H1 (cell line): ENCODE measurements around the gene ZNF280B. TPM values are rescaled to one million over a fixed set of nuclear protein-coding genes. Genes with fewer than 3 reads are reported as not detected.

Source experiments
- CTCF ChIA-PET: fragments of 300-600 bp; sonication (Branson Sonifier 250); formaldehyde crosslinking; loops from one replicate; lab custom pipeline; 2021; ENCODE audit not compliant: partially characterized antibody; lab: Charles Lee
- POLR2A ChIA-PET: fragments of 300-600 bp; sonication (Branson Sonifier 250); formaldehyde crosslinking; loops from one replicate; lab custom pipeline; 2021; ENCODE audit warnings: inconsistent platforms; ENCODE audit not compliant: partially characterized antibody; lab: Charles Lee
- DNase-seq, 2 experiments: peaks; one replicate each; pipeline versions ENCODE4 v3.0.0 to v3.0.0-alpha.2; 2010 to 2022; ENCODE audit warnings: low spot score in 2 of 2, low read depth in 1 of 2, mixed read lengths in 1 of 2
- FAIRE-seq: peaks from 2 replicates; lab custom pipeline; 2011; peaks lifted over from hg19 to GRCh38; lab: Jason Lieb, UNC
- H2AFZ ChIP-seq: 2 replicates; pipeline ENCODE4 v1.8.1; 2012; ENCODE audit warnings: low read length, inconsistent platforms
- H2AK5ac ChIP-seq: 2 replicates; pipeline ENCODE4 v1.6.1; 2013; ENCODE audit warnings: low read depth, low read length
- H2BK120ac ChIP-seq: replicated peaks from 2 replicates; pipeline ENCODE3; 2013; ENCODE audit warnings: low read depth, low read length, inconsistent platforms
- H2BK12ac ChIP-seq: 2 replicates; pipeline ENCODE4 v1.6.1; 2013; ENCODE audit warnings: low read depth, low read length
- H2BK15ac ChIP-seq: 2 replicates; pipeline ENCODE4 v1.6.1; 2013; ENCODE audit warnings: low read length
- H2BK20ac ChIP-seq: 2 replicates; pipeline ENCODE4 v1.6.1; 2013; ENCODE audit warnings: low read length
- H2BK5ac ChIP-seq: 2 replicates; pipeline ENCODE4 v1.6.1; 2013; ENCODE audit warnings: low read depth, low read length
- H3K14ac ChIP-seq: 2 replicates; pipeline ENCODE4 v1.6.1; 2013; ENCODE audit warnings: inconsistent platforms; ENCODE audit not compliant: insufficient read length
- H3K18ac ChIP-seq: 2 replicates; pipeline ENCODE4 v1.6.1; 2013; ENCODE audit warnings: low read length; ENCODE audit errors: extremely low read depth
- H3K23ac ChIP-seq: 2 replicates; pipeline ENCODE4 v1.6.1; 2013; ENCODE audit warnings: inconsistent platforms; ENCODE audit not compliant: insufficient read length
- H3K23me2 ChIP-seq: 2 replicates; pipeline ENCODE4 v1.6.1; 2013; ENCODE audit warnings: low read depth, low read length
- H3K27ac ChIP-seq: 2 replicates; pipeline ENCODE4 v1.6.1; 2011; ENCODE audit warnings: low read depth, low read length, inconsistent platforms
- H3K27me3 ChIP-seq, 4 experiments: replicated peaks in 1 of 4; 1 replicate in 1 of 4; 2 replicates in 3 of 4; pipeline versions ENCODE4 v1.6.1 to v1.8.1; 2011 to 2013; ENCODE audit warnings: low read length in 3 of 4, mild to moderate bottlenecking in 3 of 4, inconsistent platforms in 2 of 4, mixed read lengths in 2 of 4, moderate library complexity in 1 of 4; ENCODE audit not compliant: control insufficient read depth in 3 of 4, insufficient read depth in 3 of 4; ENCODE audit errors: extremely low read depth in 1 of 4
- H3K36me3 ChIP-seq, 4 experiments: 2 replicates each; pipeline versions ENCODE4 v1.6.1 to v1.8.1; 2011 to 2013; ENCODE audit warnings: mild to moderate bottlenecking in 4 of 4, low read length in 3 of 4, moderate library complexity in 2 of 4, control low read depth in 1 of 4, inconsistent platforms in 1 of 4; ENCODE audit not compliant: insufficient read depth in 4 of 4, control insufficient read depth in 2 of 4
- H3K4ac ChIP-seq: replicated peaks from 2 replicates; pipeline ENCODE3; 2013; ENCODE audit warnings: low read length, low read depth, mixed read lengths, inconsistent platforms; ENCODE audit not compliant: insufficient read length
- H3K4me1 ChIP-seq, 4 experiments: replicated peaks in 1 of 4; 1 replicate in 1 of 4; 2 replicates in 3 of 4; pipeline versions ENCODE4 v1.6.1 to v1.8.1; 2011 to 2013; ENCODE audit warnings: low read length in 3 of 4, inconsistent platforms in 2 of 4, mixed read lengths in 1 of 4; ENCODE audit not compliant: insufficient read depth in 4 of 4, control insufficient read depth in 3 of 4
- H3K4me2 ChIP-seq, 2 experiments: 2 replicates each; pipeline versions ENCODE4 v1.6.1 to v1.8.1; 2011 to 2013; ENCODE audit warnings: low read depth in 2 of 2, low read length in 2 of 2, control low read depth in 1 of 2, inconsistent platforms in 1 of 2, mild to moderate bottlenecking in 1 of 2; ENCODE audit not compliant: insufficient read depth in 1 of 2
- H3K4me3 ChIP-seq, 4 experiments: fragments of 200-600, 300-600 bp in 1 of 4; sonication (generic), shearing (Covaris generic), sonication (Bioruptor Twin) in 1 of 4; 2 replicates each; pipeline versions ENCODE4 v1.5.1 to v1.8.1; 2011 to 2016; ENCODE audit warnings: low read length in 4 of 4, low read depth in 3 of 4, control low read depth in 2 of 4, inconsistent platforms in 2 of 4, mild to moderate bottlenecking in 2 of 4, mixed read lengths in 1 of 4, moderate library complexity in 1 of 4; ENCODE audit not compliant: insufficient read depth in 2 of 4; ENCODE audit errors: extremely low read depth in 1 of 4
- H3K56ac ChIP-seq: replicated peaks from 2 replicates; pipeline ENCODE3; 2013; ENCODE audit warnings: low read depth, mild to moderate bottlenecking, mixed read lengths, low read length, inconsistent platforms; ENCODE audit not compliant: insufficient read length
- H3K79me1 ChIP-seq: 2 replicates; pipeline ENCODE4 v1.6.1; 2013; ENCODE audit warnings: low read depth, low read length, control low read depth
- H3K79me2 ChIP-seq, 2 experiments: 2 replicates each; pipeline versions ENCODE4 v1.6.1 to v1.8.1; 2012 to 2013; ENCODE audit warnings: low read length in 2 of 2, mild to moderate bottlenecking in 2 of 2, inconsistent platforms in 1 of 2; ENCODE audit not compliant: insufficient read depth in 2 of 2, control insufficient read depth in 1 of 2
- H3K9ac ChIP-seq, 4 experiments: replicated peaks in 1 of 4; 1 replicate in 1 of 4; 2 replicates in 3 of 4; pipeline versions ENCODE4 v1.6.1 to v1.8.1; 2011 to 2013; ENCODE audit warnings: low read depth in 3 of 4, low read length in 3 of 4, control low read depth in 2 of 4, mild to moderate bottlenecking in 2 of 4, moderate library complexity in 2 of 4, inconsistent platforms in 1 of 4; ENCODE audit errors: extremely low read depth in 1 of 4
- H3K9me3 ChIP-seq, 2 experiments: 2 replicates each; pipeline versions ENCODE4 v1.6.1 to v1.8.1; 2012 to 2013; ENCODE audit warnings: mild to moderate bottlenecking in 2 of 2, moderate library complexity in 2 of 2, control low read depth in 1 of 2, inconsistent platforms in 1 of 2, low read depth in 1 of 2, low read length in 1 of 2, mixed read lengths in 1 of 2; ENCODE audit not compliant: insufficient read depth in 2 of 2
- H4K20me1 ChIP-seq, 2 experiments: replicated peaks in 1 of 2; 2 replicates each; pipeline versions ENCODE3 to v1.8.1; 2011 to 2013; ENCODE audit warnings: inconsistent platforms in 2 of 2, low read length in 2 of 2, mild to moderate bottlenecking in 1 of 2; ENCODE audit not compliant: insufficient read depth in 2 of 2, control insufficient read depth in 1 of 2
- H4K5ac ChIP-seq: 2 replicates; pipeline ENCODE4 v1.6.1; 2013; ENCODE audit warnings: low read length, low read depth, mixed read lengths, inconsistent platforms; ENCODE audit not compliant: insufficient read length
- H4K8ac ChIP-seq: 2 replicates; pipeline ENCODE4 v1.8.0; 2013; ENCODE audit warnings: mild to moderate bottlenecking, moderate library complexity, low read length, inconsistent platforms; ENCODE audit not compliant: insufficient read depth; ENCODE audit errors: extremely low read depth
- H4K91ac ChIP-seq: replicated peaks from 2 replicates; pipeline ENCODE3; 2013; ENCODE audit warnings: low read length, mixed read lengths, inconsistent platforms; ENCODE audit not compliant: insufficient read length
- ASH2L ChIP-seq: fragments of 200-600, 300-600 bp; sonication (generic); IDR thresholded peaks from one replicate; pipeline ENCODE4 v1.7.1; 2017; ENCODE audit warnings: low read length
- BACH1 ChIP-seq: IDR thresholded peaks from 2 replicates; pipeline ENCODE4 v1.6.1; 2012; ENCODE audit warnings: low read length, improper control_type of control experiment
- CBX5 ChIP-seq: fragments of 300-800, 300-1000 bp; sonication (generic); IDR thresholded peaks from 2 replicates; pipeline ENCODE4 v1.7.1; 2016; ENCODE audit warnings: antibody characterized with exemption, low read length, low read depth
- GABPA ChIP-seq: IDR thresholded peaks from 2 replicates; pipeline ENCODE4 v1.6.1; 2011; ENCODE audit warnings: mild to moderate bottlenecking, low read length, moderate library complexity, borderline replicate concordance; ENCODE audit not compliant: insufficient read depth
- HDAC2 ChIP-seq, 2 experiments: fragments of 300-600 bp in 1 of 2; sonication (generic) in 1 of 2; IDR thresholded peaks; 2 replicates each; pipeline ENCODE4 v1.6.1; 2011 to 2012; ENCODE audit warnings: low read depth in 2 of 2, low read length in 2 of 2, mild to moderate bottlenecking in 2 of 2, moderate library complexity in 2 of 2, borderline replicate concordance in 1 of 2, inconsistent platforms in 1 of 2
- NRF1 ChIP-seq: IDR thresholded peaks from 2 replicates; pipeline ENCODE4 v1.6.1; 2011; ENCODE audit warnings: mild to moderate bottlenecking, low read depth, low read length, improper control_type of control experiment
- POLR2AphosphoS5 ChIP-seq: IDR thresholded peaks from 2 replicates; pipeline ENCODE4 v1.6.1; 2011; ENCODE audit warnings: low read depth, low read length
- SAP30 ChIP-seq: fragments of 300-600 bp; sonication (generic); IDR thresholded peaks from 2 replicates; pipeline ENCODE4 v1.7.1; 2012; ENCODE audit warnings: low read length, moderate library complexity, mild to moderate bottlenecking, inconsistent platforms; ENCODE audit not compliant: insufficient read depth, insufficient replicate concordance
- SIRT6 ChIP-seq: IDR thresholded peaks from one replicate; pipeline ENCODE4 v1.7.1; 2012; ENCODE audit warnings: low read length, inconsistent platforms
- SIX5 ChIP-seq: IDR thresholded peaks from 2 replicates; pipeline ENCODE4 v1.6.1; 2011; ENCODE audit warnings: mild to moderate bottlenecking, low read depth, low read length
- SP1 ChIP-seq: IDR thresholded peaks from 2 replicates; pipeline ENCODE4 v1.6.1; 2011; ENCODE audit warnings: low read depth, low read length
- SP2 ChIP-seq: IDR thresholded peaks from 2 replicates; pipeline ENCODE4 v1.6.1; 2012; ENCODE audit warnings: mild to moderate bottlenecking, low read length, inconsistent platforms
- TCF12 ChIP-seq: IDR thresholded peaks from 2 replicates; pipeline ENCODE4 v1.6.1; 2011; ENCODE audit warnings: low read depth, mild to moderate bottlenecking, low read length
- YY1 ChIP-seq: IDR thresholded peaks from 2 replicates; pipeline ENCODE4 v1.6.1; 2011; ENCODE audit warnings: low read depth, mild to moderate bottlenecking, low read length
- WGBS, 2 experiments: shearing (Covaris generic) in 1 of 2; methylation state at CpG; one replicate each; pipeline versions ENCODE4 v1.1.6 to v1.1.7; 2013 to 2015; ENCODE audit warnings: low lambda C conversion rate in 2 of 2, mixed read lengths in 2 of 2, inconsistent platforms in 1 of 2, low coverage in 1 of 2, missing lambda C conversion rate in 1 of 2; ENCODE audit not compliant: insufficient replicate concordance in 2 of 2, insufficient coverage in 1 of 2, insufficient read length in 1 of 2; ENCODE audit errors: extremely low coverage in 1 of 2, missing lambda C conversion rate in 1 of 2; 5-methylcytosine and 5-hydroxymethylcytosine counted together
- polyA plus RNA-seq, 7 experiments: library from polyadenylated mRNA; depleted of rRNA in 3 of 7; stranded (reverse) in 5 of 7; unstranded in 2 of 7; fragments of >200 nt in 5 of 7; fragments of 200-250 nt in 2 of 7; gene quantifications; 1 replicate in 5 of 7; 2 replicates in 1 of 7; 4 replicates in 1 of 7; pipeline versions ENCODE4 v1.2.1 to v1.2.3, GENCODE V29; 2011 to 2013; ENCODE audit warnings: missing spikeins in 2 of 7, mixed read lengths in 2 of 7
- total RNA-seq: library from RNA; stranded (reverse); fragmentation: NEBNext Ultra II Directional; extraction: Animal tissue kit (Norgen Biotek cat#: 25700); gene quantifications from 2 replicates; pipeline ENCODE4 v1.2.1, GENCODE V29; 2021

The ZNF280B gene
- total and polyA plus RNA-seq, 2 of the 8 experiments (the other 6 are each of a cell fraction or from before 2014, with no cell fraction given): 4.8 to 11.7 TPM

DNA sequence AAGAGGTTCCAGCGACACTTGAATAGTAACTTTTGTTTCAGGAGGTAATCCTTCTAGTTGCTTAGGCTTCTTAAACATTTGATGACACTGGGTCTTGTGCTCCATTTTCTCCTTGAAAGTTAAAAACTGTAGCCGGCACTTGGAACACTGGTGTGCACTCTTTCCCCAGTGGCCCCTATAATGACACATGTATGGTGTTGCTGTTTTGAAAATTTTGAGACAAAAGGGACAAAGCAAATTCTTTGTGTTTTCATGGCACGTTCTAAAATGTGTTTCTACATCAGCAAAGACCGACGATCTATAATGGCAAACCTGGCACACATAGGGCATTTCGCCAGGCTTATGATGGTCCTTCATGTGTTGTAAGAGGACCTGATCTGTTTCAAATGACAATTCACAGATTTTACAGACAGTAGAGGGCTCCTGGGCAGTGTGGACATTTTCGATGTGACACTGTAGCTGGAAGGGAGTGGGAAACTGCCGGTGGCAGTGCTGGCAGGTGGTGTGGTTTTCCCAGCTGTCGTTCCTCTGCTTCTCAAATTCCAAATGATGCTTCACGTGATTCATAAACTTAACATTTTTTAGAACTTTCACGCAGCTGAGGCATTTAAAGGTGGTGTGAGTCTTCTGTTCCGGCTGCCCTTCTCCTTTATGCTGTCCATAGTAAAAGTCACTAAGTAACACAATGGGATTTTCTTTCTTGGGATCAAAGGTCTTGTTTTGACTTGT, 20.5 kb downstream of the ZNF280B start:
- Histone ChIP-seq H3K23me2 (no peaks in the 10 kb centered on the region), H3K23ac (no peak overlapping the region), H3K36me3 (peaks cover 7 to 31% (median 13%) of the 10 kb centered on the region in 4 experiments; a peak in 7 of 8 replicates), H2AK5ac (no peak overlapping the region), H3K79me1 (no peaks in the 10 kb centered on the region), H3K4ac (no peak overlapping the region), H3K9me3 (no peaks in the 10 kb centered on the region), H3K27me3 (peaks cover 0 to 1% (median 0%) of the 10 kb centered on the region in 4 experiments; a peak in 3 of 7 replicates), H4K91ac (no peak overlapping the region), H2AFZ (no peak overlapping the region), H4K20me1 (peaks cover 0 to 5% of the 10 kb centered on the region in 2 experiments), H2BK20ac (no peak overlapping the region), H3K4me1 (no peaks in the 10 kb centered on the region), H3K79me2 (no peaks in the 10 kb centered on the region), H2BK12ac (no peak overlapping the region), H2BK5ac (no peak overlapping the region), H3K14ac (no peak overlapping the region), H4K8ac (no peak overlapping the region), H3K9ac (no peak overlapping the region), H2BK15ac (no peak overlapping the region), H2BK120ac (no peak overlapping the region), H3K27ac (no peak overlapping the region), H3K4me2 (no peak overlapping the region), H3K18ac (no peak overlapping the region), H4K5ac (no peak overlapping the region), H3K4me3 (no peak overlapping the region), H3K56ac (no peak overlapping the region)
- ChIA-PET POLR2A (no interaction called here), CTCF (interaction anchor here (1.0 to 2.1 kb wide), 3 partner anchors 66 to 641 kb away, joined by 3 to 7 read pairs (median 4); no protein-coding TSS in a partner anchor)
- WGBS, 2 experiments: 91% methylated on average over 12 of the region's 12 CpGs; no CpG with 5 or more reads in 1 of the 2 experiments
- FAIRE-seq: peak; percentile 39
- DNase-seq: no peak
- TF ChIP-seq ASH2L (no peak), POLR2AphosphoS5 (no peak), SP1 (no peak), SP2 (no peak), GABPA (no peak), SIX5 (no peak), TCF12 (no peak), HDAC2 (IDR thresholded peaks at IDR 0.05; ENCODE audit: borderline replicate concordance in 1 of 2, low read depth in 2 of 2, low read length in 2 of 2) (no peak), NRF1 (no peak), SIRT6 (no peak), YY1 (no peak), SAP30 (no peak), CBX5 (no peak), BACH1 (no peak)
